Smooth muscle cell (in vitro differentiated cells): Measurements from ENCODE around the gene ITIH5. TPM values are rescaled to one million over a fixed set of nuclear protein-coding genes. Genes with fewer than 3 reads are reported as not detected.

Experiments used
- DNase-seq: peaks from one replicate; lab custom pipeline; 2025; ENCODE audit not compliant: unreplicated experiment; lab: John Stamatoyannopoulos, UW
- H2AFZ ChIP-seq: fragments of 200-600 bp; sonication (generic); 2 replicates; pipeline ENCODE4 v1.6.0; 2016; ENCODE audit warnings: antibody characterized with exemption, low read depth, mild to moderate bottlenecking
- H3F3A ChIP-seq: fragments of 200-600 bp; sonication (generic); 2 replicates; pipeline ENCODE4 v1.6.0; 2017; ENCODE audit warnings: antibody characterized with exemption, low read depth
- H3K27ac ChIP-seq: fragments of 200-600 bp; sonication (generic); 2 replicates; pipeline ENCODE4 v1.5.1; 2016; ENCODE audit warnings: low read depth, mild to moderate bottlenecking
- H3K27me3 ChIP-seq: fragments of 200-600 bp; sonication (generic); 2 replicates; pipeline ENCODE4 v1.6.1; 2016; ENCODE audit warnings: low read depth, mild to moderate bottlenecking
- H3K36me3 ChIP-seq: fragments of 200-600 bp; sonication (generic); 2 replicates; pipeline ENCODE4 v1.5.1; 2016; ENCODE audit warnings: low read depth
- H3K4me1 ChIP-seq: fragments of 200-600 bp; sonication (generic); 2 replicates; pipeline ENCODE4 v1.5.1; 2016; ENCODE audit warnings: low read depth
- H3K4me2 ChIP-seq: fragments of 200-600 bp; sonication (generic); 2 replicates; pipeline ENCODE4 v1.6.0; 2016; ENCODE audit warnings: mild to moderate bottlenecking
- H3K4me3 ChIP-seq: fragments of 200-600 bp; sonication (generic); 2 replicates; pipeline ENCODE4 v1.5.1; 2016; ENCODE audit warnings: mild to moderate bottlenecking
- H3K79me2 ChIP-seq: fragments of 200-600 bp; sonication (generic); 2 replicates; pipeline ENCODE4 v1.6.0; 2016; ENCODE audit warnings: low read depth, mild to moderate bottlenecking
- H3K9ac ChIP-seq: fragments of 200-600 bp; sonication (generic); 2 replicates; pipeline ENCODE4 v1.6.0; 2016; ENCODE audit warnings: low read depth
- H3K9me3 ChIP-seq: fragments of 200-600 bp; sonication (generic); replicated peaks from 2 replicates; pipeline ENCODE4 v1.5.1; 2016; ENCODE audit warnings: low read depth
- H4K20me1 ChIP-seq: fragments of 200-600 bp; sonication (generic); 2 replicates; pipeline ENCODE4 v1.6.0; 2016; ENCODE audit warnings: low read depth
- CTCF ChIP-seq: fragments of 200-600 bp; sonication (generic); IDR thresholded peaks from 2 replicates; pipeline ENCODE4 v1.5.1; 2017; ENCODE audit warnings: borderline replicate concordance, mild to moderate bottlenecking, antibody characterized with exemption; ENCODE audit not compliant: insufficient read depth, poor library complexity, severe bottlenecking
- WGBS: methylation state at CpG from one replicate; pipeline ENCODE4 v1.1.7; 2016; ENCODE audit warnings: low lambda C conversion rate; 5-methylcytosine and 5-hydroxymethylcytosine counted together
- polyA plus RNA-seq: library from polyadenylated mRNA; unstranded; fragments of >200 nt; fragmentation: Nextera tagmentation; extraction: Ambion mirVana; gene quantifications from 2 replicates; pipeline ENCODE4 v1.2.1, GENCODE V29; 2016
- total RNA-seq: library from RNA; depleted of rRNA; stranded (reverse); fragments of >200 nt; gene quantifications from 2 replicates; pipeline ENCODE4 v1.2.3, GENCODE V29; 2014

Gene ITIH5
- total and polyA plus RNA-seq, 2 experiments from 2014 or later: 9.1 to 12.6 TPM

- Histone ChIP-seq H3K36me3 (no peaks in the 10 kb centered on the region), H3K27me3 (no peaks in the 10 kb centered on the region), H3K4me2 (peak overlapping the region; percentile 13), H3K9me3 (no peaks in the 10 kb centered on the region), H3K27ac (peak overlapping the region; percentile 79), H2AFZ (no peak overlapping the region), H4K20me1 (no peaks in the 10 kb centered on the region), H3K4me3 (no peak overlapping the region), H3F3A (peaks cover 8% of the 10 kb centered on the region), H3K9ac (peak overlapping the region; percentile 69), H3K4me1 (peaks cover 12% of the 10 kb centered on the region), H3K79me2 (no peaks in the 10 kb centered on the region)
- TF ChIP-seq CTCF: no peak
- no peak for DNase-seq
- WGBS: 24% methylated on average over 22 of the region's 22 CpGs
Observed at GRCh38 chr10:7541137-7542087, 125.4 kb downstream of the ITIH5 start.

GRCh38 chr10:7538970-7539654 is 127.7 kb downstream of the ITIH5 start:
- H3K27me3 ChIP-seq: no peaks in the 10 kb centered on the region
- peaks cover 12% of the 10 kb centered on the region for H3K4me1 ChIP-seq
- no peak for DNase-seq
- H3K36me3 ChIP-seq: no peaks in the 10 kb centered on the region
- no peak overlapping the region for H3K27ac ChIP-seq
- no peak for TF ChIP-seq CTCF
- no peak overlapping the region for H2AFZ ChIP-seq
- peaks cover 3% of the 10 kb centered on the region for H3F3A ChIP-seq
- no peak overlapping the region for H3K4me2 ChIP-seq
- no peaks in the 10 kb centered on the region for H4K20me1 ChIP-seq
- H3K9me3 ChIP-seq: no peaks in the 10 kb centered on the region
- no peak overlapping the region for H3K4me3 ChIP-seq
- H3K79me2 ChIP-seq: no peaks in the 10 kb centered on the region
- WGBS: 92% methylated on average over 6 of the region's 6 CpGs
- no peak overlapping the region for H3K9ac ChIP-seq

GRCh38 chr10:7537126-7537525 is 129.6 kb downstream of the ITIH5 start:
- no peaks in the 10 kb centered on the region for H4K20me1 ChIP-seq
- H2AFZ ChIP-seq: no peak overlapping the region
- no peaks in the 10 kb centered on the region for H3K36me3 ChIP-seq
- TF ChIP-seq CTCF: no peak
- DNase-seq: no peak
- no peak overlapping the region for H3K9ac ChIP-seq
- no peaks in the 10 kb centered on the region for H3K9me3 ChIP-seq
- no peak overlapping the region for H3K4me2 ChIP-seq
- WGBS: 86% methylated on average over 3 of the region's 3 CpGs
- H3F3A ChIP-seq: no peaks in the 10 kb centered on the region
- H3K79me2 ChIP-seq: no peaks in the 10 kb centered on the region
- peaks cover 12% of the 10 kb centered on the region for H3K4me1 ChIP-seq
- H3K4me3 ChIP-seq: no peak overlapping the region
- no peak overlapping the region for H3K27ac ChIP-seq
- H3K27me3 ChIP-seq: no peaks in the 10 kb centered on the region
